Measurements from ENCODE around the gene SLC5A1.
"Not testable (repeated sequence)": the region's sequence is repeated elsewhere in the genome, so short reads cannot be mapped to it uniquely, and the experiment has no call there.

The SLC5A1 gene

DNA sequence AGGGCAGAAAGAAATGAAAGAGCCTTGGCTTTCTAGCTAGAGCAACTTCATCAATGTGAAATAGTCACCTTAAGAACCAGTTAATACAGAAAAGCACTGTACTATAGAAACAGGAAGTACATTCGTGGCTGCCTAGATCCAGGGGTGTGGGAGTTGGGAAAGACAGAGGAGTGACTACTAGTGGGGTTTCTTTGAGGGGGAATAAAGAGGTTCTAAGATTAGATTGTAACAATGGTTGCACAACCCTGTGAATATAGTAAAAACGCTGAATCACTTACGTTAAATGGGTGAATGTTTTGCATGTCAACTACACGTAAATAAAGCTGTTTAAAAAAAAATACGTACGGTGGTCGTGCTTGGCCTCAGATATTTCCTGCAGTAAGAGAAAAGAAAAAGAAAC is 107.6 kb downstream of the SLC5A1 start:
- DNase-seq = not testable (repeated sequence)

DNA sequence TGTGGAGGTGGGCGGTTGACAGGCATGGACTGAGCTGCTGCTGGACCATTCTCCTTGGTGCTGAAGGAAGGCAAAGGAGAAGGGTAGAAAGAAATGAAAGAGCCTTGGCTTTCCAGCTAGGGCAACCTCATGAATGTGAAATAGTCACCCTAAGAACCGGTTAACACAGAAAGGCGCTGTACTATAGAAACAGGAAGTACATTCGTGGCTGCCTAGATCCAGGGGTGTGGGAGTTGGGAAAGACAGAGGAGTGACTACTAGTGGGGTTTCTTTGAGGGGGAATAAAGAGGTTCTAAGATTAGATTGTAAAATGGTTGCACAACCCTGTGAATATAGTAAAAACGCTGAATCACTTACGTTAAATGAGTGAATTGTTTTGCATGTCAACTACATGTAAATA is 108.6 kb downstream of the SLC5A1 start:
- not testable (repeated sequence) for DNase-seq

DNA sequence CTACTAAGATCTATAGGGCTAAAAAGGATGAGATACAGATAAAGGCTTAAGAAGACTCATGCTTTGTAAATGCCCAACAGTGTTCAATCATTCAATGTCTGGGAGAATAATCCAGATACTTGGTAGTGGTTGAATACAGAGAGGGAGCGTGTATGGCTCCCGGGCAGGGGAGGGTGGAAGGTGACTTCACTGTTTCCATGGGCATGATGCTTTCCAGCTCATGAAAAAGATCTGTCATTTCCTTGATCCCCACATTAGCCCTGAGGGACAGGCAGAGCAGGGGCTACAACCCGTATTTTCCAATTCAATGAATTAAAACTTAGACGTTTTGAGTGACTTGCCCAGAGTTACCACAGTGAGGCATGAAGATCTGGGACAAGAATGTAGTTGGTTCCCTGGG is 111.7 kb downstream of the SLC5A1 start:
- DNase-seq = not testable (repeated sequence)

DNA sequence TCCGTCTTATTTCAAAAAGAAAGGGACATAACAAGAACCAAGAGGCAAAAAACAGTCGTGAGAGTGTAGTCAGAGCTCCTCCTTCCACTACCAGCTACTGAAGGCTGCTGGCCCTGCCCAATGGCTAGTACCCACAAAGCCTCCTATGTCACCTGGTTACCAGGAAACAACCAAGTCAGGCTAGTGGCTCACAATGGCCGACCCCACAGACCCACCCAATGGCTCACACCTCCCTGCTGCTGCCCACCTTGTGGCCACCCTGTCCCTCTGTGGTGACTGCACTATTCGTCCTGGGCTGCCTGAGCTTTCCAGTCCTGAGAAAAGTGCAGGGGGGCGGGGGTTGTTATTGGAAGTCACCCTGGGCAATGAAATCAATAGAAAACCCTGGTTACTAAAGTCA is 114.6 kb downstream of the SLC5A1 start:
- not testable (repeated sequence) for DNase-seq

DNA sequence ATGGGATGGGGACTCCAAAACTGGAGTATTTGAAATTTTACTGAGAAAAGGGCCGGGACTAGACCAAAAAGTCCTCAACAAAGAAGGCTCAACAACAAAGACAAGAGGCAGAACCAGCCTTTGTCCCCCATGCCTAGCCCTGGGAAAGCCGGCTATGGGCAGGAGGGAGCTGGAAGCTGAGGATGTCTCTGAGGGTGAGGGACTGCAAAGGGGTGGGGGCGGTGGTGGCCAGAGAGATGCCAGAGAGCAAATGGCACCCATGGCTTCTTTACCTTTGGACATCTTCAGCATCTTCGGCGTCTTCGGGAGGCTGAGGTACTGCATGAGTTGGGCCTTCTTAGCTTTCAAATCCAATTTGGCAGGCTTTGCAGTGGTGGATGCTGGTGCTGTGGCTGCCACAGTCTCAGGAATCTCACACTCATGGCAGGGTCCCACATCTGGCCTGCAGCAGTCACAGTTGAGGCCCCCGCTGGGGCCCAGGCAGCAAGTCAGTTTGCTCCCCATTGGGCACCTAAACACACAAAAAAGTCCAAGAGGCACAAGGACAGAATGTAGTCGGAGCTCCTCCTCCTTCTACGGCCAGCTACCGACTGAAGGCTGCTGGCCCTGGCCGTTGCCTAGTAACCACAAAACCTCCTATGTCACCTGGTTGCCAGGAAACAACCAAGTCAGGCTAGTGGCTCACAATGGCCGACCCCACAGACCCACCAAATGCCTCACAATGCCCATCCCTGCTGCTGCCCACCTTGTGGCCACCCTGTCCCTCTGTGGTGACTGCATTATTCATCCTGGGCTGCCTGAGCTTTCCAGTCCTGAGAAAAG is 115.9 kb downstream of the SLC5A1 start, which contains the start of gene C22orf42:
C22orf42 (minus strand) TSS at position 592 of the 822 bp plus-strand sequence; CDS start at position 504, 88 bp downstream.
- DNase-seq = no peak

DNA sequence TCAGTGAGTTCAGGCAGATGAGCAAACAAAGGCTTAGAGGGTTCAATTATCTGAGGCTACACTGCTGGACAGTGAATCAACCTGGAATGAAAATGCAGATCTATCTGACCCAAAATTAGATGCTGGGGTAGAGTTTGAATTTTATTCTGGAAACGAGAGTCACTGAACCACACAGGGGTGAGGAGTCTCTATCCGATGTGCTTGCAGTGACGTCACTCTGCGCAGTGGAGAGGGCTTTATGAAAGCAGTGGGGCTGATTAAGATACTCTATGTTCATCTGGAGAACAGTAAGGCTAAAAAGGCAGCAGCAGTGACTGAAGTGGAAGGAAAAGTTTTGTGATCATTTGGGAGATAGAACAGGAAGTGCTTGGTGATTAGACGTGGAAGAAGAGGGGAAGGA is 117.3 kb downstream of the SLC5A1 start:
- not testable (repeated sequence) for DNase-seq

Measured in activated CD4-positive, alpha-beta T cell treated with anti-CD3 and anti-CD28 coated beads for 1 hour (primary cell).